HG03520 (cell line): ENCODE data around the gene ADCY1.
"Not testable (repeated sequence)": the region's sequence is repeated elsewhere in the genome, so short reads cannot be mapped to it uniquely, and the experiment has no call there.

Experiments
- ATAC-seq: cut with Tn5 transposase; IDR thresholded peaks from one replicate; pipeline ENCODE4 v1.9.1; 2021; ENCODE audit warnings: mild to moderate bottlenecking, moderate library complexity; ENCODE audit not compliant: unreplicated experiment

ADCY1 gene

GRCh38 chr7:45573661-45574415 lies at the start of gene ADCY1:
Gene ADCY1, plus strand, starts transcription at chr7:45574368. Its CDS starts 176 bp downstream, at chr7:45574544.
- ATAC-seq, result no peak

GRCh38 chr7:45524445-45524844 lies 49.7 kb upstream of the ADCY1 start:
- no peak for ATAC-seq

- ATAC-seq, result no peak
These were observed 49.1 kb upstream of the ADCY1 start for GRCh38 chr7:45525057-45525456.

GRCh38 chr7:45543473-45543872 lies 30.7 kb upstream of the ADCY1 start:
- no peak for ATAC-seq

DNA sequence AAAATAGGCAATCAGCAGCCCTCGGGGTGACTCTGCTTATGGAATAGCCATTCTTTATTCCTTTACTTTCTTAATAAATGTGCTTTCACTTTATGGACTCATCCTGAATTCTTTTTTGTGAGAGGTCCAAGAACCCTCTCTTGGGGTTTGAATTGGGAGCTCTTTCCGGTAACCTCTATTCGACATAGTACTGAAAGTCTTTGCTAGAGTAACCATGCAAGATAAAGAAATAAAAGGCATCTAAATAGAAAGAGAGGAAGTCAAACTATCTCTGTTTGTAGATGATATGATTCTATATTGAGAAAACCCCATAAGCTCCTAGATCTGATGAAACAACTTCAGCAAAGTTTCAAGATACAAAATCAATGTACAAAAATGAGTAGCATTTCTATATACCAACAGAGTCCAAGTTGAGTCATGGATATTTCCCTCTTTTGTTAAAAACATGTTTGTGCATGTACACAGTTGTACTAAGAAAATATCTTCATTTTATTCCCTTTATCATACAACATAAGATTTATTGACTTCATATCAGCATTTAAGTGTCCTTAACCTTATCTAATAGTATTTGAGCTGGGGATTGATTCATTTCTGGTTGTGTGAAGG lies 29.0 kb upstream of the ADCY1 start:
- ATAC-seq, result not testable (repeated sequence)

GRCh38 chr7:45548917-45549316 lies 25.3 kb upstream of the ADCY1 start:
- ATAC-seq, result peak; percentile 75

DNA sequence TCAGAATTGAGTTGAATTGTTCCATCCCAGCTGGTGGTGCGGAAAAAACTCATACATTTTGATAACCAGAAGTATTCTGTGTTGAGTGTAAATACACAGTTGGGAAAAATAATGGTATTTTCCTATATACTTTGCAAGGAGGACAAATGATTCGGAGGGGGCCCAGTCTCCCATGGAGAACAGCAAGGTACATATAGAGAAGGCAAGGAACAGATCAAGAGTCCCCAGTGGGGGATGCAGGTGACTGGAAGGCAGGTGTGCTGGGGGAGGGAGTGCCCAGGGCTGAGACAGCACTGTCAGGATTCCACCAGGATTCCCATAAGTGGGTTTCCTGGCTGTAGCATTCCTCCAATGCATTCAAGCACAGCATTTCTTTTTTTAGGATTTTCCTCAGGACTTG lies 10.8 kb upstream of the ADCY1 start:
- ATAC-seq, result no peak

DNA sequence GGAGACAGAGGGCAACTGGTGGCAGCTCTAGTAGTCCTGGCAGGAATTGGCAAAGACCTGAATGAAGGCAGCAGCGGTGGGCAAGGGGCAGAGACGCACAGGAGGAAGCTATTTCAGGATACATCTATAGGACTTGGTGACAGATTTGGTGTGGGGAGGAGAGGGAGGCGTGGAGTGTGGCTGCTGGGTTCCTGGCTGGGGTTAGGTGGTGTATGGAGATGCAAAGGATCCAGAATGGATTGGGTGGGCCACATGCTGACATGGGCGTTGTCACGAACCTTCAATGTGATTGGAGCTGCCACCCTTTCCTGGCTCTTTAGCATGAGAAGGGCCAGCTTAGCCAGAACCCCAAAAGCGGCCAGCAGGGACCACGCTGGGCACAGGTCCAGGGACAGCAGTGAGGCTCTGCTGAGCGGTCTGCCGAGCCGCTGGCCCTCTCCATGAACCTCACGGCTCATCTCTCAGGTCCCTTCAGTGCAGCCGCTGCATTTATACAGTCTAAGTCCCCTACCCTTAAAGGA lies 10.2 kb upstream of the ADCY1 start:
- ATAC-seq, result no peak

DNA sequence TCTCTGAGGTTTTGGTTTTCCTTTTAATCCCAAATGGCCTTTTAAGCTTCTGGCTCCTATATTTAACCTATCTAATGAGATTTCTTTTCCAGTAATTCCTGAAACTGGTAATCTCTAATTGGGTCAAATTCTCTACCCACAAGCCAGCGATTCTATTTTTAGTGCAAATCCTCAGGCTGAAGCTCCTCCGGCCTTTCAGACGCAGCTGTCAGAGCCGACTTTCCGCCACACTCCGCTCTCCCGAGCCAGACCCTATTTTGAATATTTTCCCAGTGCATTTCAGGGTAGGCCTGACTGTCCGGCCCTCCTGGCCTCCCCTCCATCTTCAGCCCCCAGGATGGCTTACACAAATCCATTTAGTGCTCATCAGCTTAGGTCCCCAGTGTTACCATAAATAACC lies 9.7 kb upstream of the ADCY1 start:
- no peak for ATAC-seq

DNA sequence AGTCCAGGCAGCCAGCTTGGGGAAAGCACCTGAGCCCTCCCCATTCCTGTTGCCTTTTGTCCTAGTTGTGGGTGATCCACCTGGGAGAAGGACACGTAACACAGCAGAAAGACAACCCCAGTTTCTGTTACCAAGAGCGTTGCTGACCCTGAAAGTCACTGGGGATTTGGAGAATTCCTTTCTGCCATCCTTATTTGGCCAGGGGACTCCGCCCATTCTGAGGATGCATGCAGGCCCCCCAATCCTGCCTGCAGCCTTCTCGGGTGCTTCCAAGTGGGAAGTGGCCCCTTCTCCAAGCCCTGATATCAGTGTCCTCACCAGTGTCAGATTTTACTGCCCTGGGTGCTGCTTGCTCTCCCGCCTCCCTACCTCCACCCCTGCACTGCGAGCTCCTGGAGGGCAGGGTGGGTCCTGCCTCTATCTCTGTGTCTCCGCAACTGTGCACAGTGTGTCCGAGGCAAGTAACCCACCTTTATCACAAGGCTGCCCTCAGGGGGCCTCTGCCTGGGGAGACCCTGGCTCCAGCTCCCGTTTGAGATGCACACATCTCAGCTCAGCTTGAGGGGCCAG lies 9.2 kb upstream of the ADCY1 start:
- ATAC-seq, result no peak

- ATAC-seq, result no peak
These were observed 7.8 kb upstream of the ADCY1 start for GRCh38 chr7:45566386-45566785.

DNA sequence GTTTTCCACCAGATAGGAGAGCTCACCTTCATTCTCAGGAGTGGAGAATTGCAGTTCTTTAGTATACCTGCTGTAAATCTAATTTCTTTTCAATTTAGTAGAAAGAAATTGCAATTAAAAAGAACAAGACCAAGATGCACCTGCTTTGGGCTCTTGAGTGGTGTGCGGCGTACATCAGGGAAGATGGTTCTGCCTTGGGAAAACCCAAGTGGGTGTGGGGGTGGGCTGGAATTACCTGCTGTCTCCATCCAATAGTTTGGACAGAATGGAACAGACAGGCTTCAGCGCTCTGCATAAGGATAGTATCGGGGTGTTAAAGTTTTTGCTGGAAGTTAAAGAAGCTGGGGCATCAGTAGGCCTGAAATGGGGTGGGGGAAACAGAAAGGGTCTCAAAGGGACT lies 7.2 kb upstream of the ADCY1 start:
- no peak for ATAC-seq

GRCh38 chr7:45567713-45568112 lies 6.5 kb upstream of the ADCY1 start:
- no peak for ATAC-seq

DNA sequence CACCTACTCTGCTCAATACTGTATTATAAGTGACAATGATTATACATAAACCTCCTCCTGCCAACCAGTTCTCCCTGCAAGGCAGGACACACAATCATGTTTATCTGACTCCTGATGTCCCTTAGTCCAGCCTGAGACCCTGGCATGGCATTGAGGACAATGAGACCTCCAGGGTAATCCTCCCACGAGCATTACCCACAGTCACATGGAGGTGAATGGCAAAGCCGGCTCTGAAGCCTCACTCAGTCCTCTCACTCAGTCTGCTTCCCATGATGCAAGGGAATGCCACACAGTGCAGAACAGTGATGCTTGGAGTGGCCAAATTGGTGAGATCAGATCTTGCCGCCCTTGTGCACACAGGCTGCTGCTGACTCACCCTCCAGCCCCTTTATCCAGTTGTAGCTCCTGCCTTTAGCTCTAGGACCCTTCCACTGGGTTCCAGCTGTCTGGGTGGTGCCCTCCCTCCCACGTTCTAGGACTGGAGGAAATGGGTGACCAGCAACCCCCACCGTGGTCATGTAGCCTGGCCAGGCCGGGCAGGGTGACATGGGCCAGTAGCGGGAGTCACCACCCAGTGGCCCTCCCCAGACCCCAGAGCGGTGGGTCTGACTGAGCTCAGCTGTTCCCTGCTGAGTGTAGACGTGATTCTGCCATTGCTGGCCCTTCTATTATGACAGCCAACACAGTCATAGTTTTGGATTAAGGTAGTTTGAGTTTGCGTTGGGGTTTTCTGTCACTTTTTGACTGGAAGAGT lies 5.5 kb upstream of the ADCY1 start:
- ATAC-seq, result no peak

DNA sequence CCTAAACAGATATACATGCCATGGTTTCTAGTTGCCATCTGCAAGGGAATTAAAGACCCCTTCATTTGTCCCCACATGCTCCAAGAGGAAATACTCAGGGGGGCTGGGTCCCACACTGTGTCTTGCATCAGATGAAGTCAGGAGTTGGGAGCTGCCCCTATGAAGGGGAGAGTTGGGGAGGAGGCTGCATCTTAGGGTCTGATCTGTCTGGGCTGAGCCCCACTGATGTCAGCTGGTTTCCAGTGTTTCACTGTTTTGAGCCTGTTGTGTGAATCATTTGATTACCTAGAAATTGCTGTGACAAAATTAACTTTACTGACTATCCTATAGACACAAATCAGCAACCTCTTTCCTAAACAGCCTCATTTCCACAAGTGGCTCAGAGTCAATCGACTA lies 4.9 kb upstream of the ADCY1 start:
- no peak for ATAC-seq

- no peak for ATAC-seq
These were observed 3.4 kb upstream of the ADCY1 start for GRCh38 chr7:45570797-45571196.

- ATAC-seq, result no peak
These were observed 964 bp upstream of the ADCY1 start for GRCh38 chr7:45573204-45573603.

DNA sequence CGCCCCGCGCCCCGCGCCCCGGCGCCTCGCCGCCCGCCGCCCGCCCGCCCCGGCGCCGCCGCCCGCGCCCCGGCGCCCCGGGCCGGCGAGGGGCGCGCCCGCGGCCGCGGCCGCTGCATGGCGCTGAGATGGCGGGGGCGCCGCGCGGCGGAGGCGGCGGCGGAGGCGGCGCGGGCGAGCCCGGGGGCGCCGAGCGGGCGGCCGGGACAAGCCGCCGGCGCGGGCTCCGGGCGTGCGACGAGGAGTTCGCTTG lies 174 bp downstream of the ADCY1 start:
- no peak for ATAC-seq

- ATAC-seq, result no peak
These were observed 717 bp downstream of the ADCY1 start for GRCh38 chr7:45574669-45575500.

GRCh38 chr7:45575501-45576248 lies 1.5 kb downstream of the ADCY1 start:
- no peak for ATAC-seq
